SK-N-SH treated with all-trans-retinoic acid at 6 μM for 48 hours (cell line): ENCODE measurements around the gene FZD7.

Source experiments
- ARNTL ChIP-seq: fragments of 450-650 bp; formaldehyde crosslinking; IDR thresholded peaks from 2 replicates; pipeline ENCODE4 v1.5.0; 2020; ENCODE audit warnings: low read depth, mild to moderate bottlenecking, moderate library complexity, borderline replicate concordance
- CSRNP3 ChIP-seq: fragments of 250-450 bp; sonication (Bioruptor Pico); IDR thresholded peaks from 2 replicates; pipeline ENCODE4 v1.5.1; 2021; ENCODE audit warnings: mild to moderate bottlenecking, moderate library complexity
- GLIS3 ChIP-seq: fragments of 250-450 bp; sonication (Bioruptor Pico); IDR thresholded peaks from 2 replicates; pipeline ENCODE4 v1.5.0; 2020; ENCODE audit warnings: mild to moderate bottlenecking, moderate library complexity
- PATZ1 ChIP-seq: fragments of 250-450 bp; sonication (Bioruptor Pico); IDR thresholded peaks from 2 replicates; pipeline ENCODE4 v1.8.0; 2020; ENCODE audit warnings: mild to moderate bottlenecking, moderate library complexity, borderline replicate concordance
- TSHZ2 ChIP-seq: fragments of 250-450 bp; sonication (Bioruptor Pico); IDR thresholded peaks from 2 replicates; pipeline ENCODE4 v1.5.0; 2020; ENCODE audit warnings: mild to moderate bottlenecking, moderate library complexity
- ZFP3 ChIP-seq: fragments of 250-450 bp; sonication (Bioruptor Pico); IDR thresholded peaks from 2 replicates; pipeline ENCODE4 v1.5.0; 2020; ENCODE audit warnings: mild to moderate bottlenecking, moderate library complexity
- ZFP30 ChIP-seq: fragments of 450-650 bp; formaldehyde crosslinking; IDR thresholded peaks from 2 replicates; pipeline ENCODE4 v1.5.0; 2022; ENCODE audit warnings: mild to moderate bottlenecking, moderate library complexity

- TF ChIP-seq PATZ1 (CRISPR knock-in tag) (no peak), ZFP30 (no peak), GLIS3 (CRISPR knock-in tag) (no peak), ARNTL (CRISPR knock-in tag) (no peak), TSHZ2 (no peak), CSRNP3 (CRISPR knock-in tag) (no peak), ZFP3 (no peak)
Observed at GRCh38 chr2:202023904-202024266, 9.8 kb upstream of the FZD7 start.
